NCI-H2081 treated with DMSO at 0.1 percent for 48 hours (cell line): ENCODE measurements around the gene QKI.

Experiments used
- DNase-seq: peaks from one replicate; lab custom pipeline; 2025; lab: John Stamatoyannopoulos, UW

Gene QKI

DNA sequence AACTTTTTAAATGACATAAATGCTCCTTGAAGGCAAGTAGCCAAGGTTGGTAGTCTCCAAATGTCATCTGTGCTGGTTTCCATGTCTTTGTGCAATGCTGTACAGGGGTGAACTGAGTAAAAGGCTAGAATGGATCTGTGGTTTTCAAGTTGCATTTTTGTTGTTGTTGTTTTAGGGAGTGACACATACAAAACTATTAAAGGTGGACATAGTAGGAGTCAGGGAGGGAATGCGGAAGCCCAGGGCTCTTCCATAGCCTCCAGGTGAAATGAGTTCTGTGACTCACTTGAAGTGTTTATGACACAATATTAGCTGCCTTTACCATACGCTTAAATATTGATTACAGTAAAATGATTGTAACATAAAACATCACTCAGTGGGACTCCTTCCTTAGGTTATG is 22.5 kb upstream of the QKI start:
- DNase-seq, result no peak

GRCh38 chr6:163392533-163392932 is 22.0 kb upstream of the QKI start:
- no peak for DNase-seq

DNA sequence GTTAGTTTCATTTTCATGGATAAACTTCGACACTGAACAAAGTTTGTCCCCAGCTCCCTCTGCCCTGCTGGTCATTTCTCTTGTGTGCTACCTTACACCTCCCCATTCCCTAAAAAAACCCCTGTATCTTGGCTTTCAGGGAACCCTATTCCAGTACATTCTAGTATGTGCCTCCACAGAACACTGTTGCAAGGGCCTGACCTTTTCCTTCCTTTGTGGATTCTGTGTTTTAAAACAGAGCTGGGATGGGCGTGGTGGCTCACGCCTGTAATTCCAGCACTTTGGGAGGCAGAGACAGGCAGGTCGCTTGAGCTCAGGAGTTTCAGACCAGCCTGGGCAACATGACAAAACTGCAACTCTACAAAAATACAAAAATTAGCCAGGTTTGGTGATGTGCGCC is 20.6 kb upstream of the QKI start:
- no peak for DNase-seq

- no peak for DNase-seq
These were observed 19.9 kb upstream of the QKI start for GRCh38 chr6:163394659-163395058.

DNA sequence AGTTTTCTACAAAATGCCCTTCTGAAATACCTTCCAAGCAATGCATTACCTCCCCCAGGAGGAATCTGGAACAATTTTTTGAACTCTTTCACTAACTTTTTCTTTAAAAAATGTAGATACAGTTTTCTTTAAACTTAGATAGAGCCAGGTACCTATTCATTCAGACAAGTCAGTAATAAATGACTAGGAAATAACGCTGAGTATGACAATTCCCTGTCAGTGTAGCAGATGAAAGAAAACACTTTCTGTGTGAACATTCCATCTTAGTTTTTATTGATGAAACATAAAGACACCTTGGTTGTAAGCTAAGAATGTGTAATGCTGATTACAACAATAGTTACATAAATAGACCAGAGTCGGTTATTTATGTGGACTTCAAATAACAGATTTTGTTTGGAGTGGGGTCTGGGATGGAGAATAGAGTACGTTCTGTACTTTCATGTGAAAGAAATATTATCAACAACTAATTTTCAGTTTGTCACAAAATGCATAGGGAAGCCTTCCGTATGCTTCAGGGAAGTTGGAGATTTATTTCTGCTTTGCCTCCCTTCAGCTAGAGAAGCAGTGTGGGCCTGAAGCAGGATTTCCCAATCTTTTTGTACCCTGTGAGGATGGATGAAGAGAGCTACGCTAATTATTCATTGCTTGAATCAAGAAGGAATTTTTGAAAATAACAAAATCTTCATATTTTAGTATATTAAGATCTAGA is 19.2 kb upstream of the QKI start:
- no peak for DNase-seq

- DNase-seq, result no peak
These were observed 18.7 kb upstream of the QKI start for GRCh38 chr6:163395831-163396185.

GRCh38 chr6:163397326-163397725 is 17.2 kb upstream of the QKI start:
- DNase-seq, result no peak

DNA sequence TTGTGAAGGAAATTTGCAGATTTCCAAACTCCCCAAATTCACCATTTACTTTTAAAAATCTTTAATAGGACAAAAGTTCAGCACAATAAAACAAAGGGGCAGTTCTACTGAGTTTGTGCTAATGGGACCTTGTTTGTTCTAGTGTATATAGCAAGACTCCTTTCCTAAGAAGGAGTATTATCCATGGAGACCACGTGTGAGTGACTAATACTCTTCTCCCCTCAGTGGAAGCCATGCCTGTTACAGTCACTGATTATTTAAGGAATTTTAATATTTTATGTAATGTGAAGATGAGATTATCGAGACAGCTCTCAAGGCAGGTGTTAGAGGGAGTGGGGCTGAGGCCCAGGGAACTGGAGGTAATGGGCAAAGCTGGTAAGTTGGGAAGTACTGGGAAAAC is 16.4 kb upstream of the QKI start:
- no peak for DNase-seq

DNA sequence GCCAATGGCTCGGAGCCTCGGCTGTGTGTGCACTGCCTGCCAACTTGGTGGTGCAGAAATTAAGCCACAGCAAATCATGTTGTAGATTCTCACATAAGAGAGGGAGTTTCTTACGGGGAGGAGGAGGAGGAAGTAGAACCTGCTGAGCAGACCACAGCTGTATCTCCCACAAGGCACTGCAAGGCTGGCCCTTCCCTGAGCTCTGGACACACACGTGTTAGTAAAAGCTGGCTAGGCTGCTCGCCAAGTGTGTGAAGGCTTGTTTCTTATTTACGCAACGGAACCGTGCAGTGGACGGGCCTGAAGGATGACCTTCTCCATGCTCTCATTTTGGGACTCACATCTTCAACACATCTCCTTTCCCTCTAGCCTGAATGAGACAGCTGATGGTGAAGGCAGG is 15.7 kb upstream of the QKI start:
- no peak for DNase-seq

DNA sequence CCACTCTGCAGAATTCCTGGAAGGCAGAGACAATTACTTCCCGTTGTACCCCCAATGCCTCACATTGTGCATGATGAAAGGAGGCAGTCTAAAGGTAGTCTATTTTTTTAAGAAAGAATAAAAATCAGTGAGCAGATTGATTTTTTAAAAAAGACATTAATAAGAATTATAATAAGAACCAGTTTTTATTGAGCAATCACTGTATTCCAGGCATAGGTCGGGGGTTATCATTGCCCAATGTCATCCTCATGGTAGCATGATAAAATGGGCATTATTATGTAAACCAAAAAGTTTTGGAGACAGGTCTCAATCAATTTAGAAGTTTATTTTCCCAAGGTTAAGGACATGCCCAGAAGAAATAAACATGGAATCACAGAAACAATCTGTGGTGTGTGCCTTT is 14.0 kb upstream of the QKI start:
- no peak for DNase-seq

DNA sequence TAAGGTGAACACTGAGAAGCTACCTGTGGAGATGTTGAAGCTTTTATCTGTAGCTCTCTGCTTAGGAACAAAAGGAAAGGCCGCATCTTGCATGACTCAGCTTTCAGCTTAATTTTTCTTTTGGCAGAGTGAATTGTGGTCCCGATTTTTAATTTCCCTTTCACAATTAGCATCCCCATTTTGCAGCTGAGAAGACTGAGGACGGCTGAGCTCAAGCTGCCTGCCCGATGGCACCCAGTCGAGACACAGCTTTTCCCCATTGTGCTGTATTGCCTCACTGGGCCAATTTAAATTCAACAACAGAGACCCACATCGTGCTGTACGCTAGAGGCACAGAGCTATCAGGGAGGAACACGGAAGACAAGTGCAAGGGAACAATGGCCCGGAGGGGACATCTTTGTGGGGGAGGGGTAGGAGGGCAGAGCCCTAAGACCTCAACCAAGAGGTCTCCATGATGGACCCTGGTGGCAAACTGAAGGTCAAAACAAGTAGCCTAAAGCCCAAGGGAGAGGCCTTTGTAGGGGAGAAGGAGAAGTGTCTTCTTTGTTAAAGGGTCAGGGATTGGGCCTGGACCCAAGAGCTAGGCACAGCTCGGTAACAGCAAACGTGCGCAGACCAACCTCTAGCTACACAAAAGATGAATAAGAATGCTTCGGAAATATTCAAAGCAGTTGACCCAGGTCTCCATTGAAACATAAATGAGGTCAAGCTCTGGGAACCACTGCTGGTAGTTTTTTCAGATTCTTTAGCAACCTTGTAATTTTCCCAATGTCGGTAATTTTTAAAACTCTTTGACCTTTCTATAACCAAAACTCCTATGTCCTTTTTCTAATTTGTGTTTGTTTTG is 13.3 kb upstream of the QKI start:
- DNase-seq, result no peak

DNA sequence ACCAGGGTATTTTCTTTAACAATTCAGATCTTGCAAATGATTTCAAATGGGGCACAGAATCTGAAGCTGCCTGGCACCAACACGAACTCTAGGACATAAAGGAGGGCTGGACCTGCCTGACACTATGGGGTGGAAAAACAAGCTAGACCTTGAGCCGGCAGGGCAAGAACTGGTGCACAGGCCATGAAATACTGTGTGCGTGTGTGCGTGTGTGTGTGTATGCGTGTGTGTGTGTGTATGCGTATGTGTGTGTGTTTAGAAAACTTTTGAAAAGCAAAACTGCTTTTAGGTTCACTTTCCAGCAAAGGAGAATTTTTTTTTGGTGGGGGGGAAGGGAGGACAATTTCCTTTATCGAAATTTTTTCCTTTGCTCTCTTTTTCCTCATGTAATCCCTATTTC is 11.9 kb upstream of the QKI start:
- DNase-seq, result no peak

- DNase-seq, result no peak
These were observed 9.7 kb upstream of the QKI start for GRCh38 chr6:163404825-163405265.

DNA sequence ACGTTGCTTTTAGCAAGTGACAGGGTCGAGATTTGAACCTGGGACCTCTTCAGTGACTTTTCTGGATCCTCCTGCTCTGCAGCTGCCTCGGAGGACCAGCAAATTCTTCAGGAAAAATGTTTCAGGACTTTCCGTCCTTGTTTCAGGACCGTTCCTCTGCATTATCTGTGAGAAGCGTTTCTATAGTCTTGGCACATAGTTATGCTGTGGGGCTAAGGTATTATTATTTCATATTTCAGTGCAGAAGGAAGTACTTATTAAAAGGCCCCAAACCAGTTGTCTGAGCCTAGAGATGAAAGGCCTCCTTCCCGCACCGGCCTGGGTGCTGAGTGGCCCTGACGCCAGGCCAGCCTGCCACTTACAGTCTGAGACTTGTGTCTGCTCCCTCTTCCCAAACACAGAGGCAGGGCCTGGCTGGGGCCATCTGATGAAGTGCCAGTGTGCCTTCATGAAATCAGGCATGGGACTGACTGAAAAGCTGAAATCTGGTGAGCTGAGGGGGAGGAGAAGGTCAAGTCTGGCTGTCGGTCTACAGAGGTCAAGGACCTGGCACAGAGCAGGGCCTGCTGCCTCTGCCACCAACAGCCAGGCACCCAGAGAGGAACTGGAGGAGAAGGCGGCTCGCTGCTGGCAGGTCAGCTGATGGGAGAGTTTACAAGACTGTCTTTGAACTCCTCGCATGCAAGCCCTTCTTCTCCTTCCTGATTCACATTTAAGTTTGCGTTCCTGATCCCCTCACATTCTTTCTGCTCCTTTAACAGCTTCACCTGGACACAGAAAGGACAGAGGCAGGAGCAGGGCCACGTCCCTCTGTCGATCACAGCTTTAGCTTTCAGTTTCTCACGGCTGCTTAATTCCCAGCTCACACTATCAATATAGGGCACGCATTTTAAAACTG is 8.9 kb upstream of the QKI start:
- no peak for DNase-seq

DNA sequence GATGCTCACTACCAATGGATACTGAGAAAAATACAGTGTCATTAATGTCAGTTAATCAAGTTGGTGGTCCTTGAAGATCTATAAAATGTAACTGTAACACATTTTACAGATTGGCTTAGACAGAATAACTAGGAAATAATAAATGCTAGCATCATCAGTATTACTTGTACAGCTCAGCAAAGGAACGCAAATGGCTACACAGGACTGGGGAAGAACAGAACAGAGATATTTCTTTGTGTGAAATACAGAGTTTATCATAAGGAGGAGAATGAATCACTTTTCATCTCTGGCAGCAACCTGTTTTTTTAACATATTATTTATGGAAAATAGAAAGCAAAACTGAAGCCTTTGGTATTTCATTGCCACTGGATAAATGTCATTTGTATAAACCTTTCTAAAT is 8.2 kb upstream of the QKI start:
- DNase-seq, result no peak

- no peak for DNase-seq
These were observed 7.7 kb upstream of the QKI start for GRCh38 chr6:163406830-163407229.

DNA sequence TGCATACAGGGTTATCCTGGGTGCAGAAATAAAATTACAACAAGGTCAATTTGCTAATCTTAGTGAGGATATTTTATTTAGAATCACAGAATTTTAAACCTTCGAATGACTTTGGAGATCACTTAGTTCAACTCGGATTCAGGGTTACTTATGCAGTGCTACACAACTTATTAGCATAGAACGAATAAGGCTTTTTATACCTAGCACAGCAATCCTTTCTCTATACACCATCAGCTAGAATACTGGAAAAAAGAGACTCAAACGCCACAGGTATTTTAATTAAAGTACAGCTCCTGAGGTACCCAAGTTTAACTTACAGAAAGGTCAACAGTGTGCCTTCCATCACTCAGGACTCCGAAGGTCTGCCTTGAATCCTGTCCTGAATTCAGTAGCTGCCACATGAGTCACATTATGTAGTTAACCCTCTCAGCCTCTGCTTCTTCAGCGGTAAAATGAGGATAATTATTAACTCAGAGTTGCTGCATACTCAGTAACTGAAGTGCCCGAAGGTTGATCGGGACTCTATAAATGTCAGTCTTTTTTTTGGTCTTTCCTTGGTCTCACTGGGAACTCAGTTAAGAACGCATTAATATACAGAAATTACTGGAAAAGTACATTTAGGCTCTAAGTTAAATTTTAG is 6.0 kb upstream of the QKI start:
- DNase-seq, result no peak

DNA sequence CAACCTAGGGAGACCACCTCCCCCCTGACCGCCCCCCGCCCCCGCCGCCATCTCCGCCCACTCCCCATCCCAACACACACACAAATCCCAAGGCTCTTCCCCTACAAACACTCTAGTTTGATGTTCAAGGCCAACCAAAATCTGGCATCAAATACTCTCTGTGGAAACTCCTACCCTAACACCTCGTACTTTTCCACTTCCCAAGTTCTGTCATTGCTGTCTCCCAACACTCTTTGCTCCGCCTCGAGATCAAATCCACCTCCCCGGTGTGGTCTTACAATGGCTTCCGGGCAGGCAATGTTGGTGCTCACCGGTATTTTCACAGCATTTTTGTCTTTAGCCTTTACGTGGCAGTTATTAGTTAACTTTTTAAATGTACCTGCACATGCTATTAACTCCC is 4.8 kb upstream of the QKI start:
- no peak for DNase-seq

DNA sequence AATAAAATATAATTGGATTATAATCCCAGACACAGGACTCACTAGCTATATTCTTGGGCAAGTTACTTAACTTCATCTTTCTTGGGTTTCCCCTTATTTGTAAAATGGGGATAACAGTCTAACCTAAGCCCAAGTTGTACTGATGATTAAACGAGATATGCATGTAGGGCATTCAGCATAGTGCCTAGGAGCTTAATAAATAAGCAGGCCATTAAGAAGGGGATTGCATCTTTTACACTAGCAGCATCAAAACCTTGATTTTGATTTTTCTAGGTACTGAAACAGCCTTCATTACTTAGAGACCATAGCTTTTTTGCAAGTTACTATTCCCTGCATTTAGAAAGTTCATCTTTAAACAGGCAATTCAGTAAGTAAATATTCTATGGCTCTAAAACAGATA is 2.2 kb upstream of the QKI start:
- no peak for DNase-seq

DNA sequence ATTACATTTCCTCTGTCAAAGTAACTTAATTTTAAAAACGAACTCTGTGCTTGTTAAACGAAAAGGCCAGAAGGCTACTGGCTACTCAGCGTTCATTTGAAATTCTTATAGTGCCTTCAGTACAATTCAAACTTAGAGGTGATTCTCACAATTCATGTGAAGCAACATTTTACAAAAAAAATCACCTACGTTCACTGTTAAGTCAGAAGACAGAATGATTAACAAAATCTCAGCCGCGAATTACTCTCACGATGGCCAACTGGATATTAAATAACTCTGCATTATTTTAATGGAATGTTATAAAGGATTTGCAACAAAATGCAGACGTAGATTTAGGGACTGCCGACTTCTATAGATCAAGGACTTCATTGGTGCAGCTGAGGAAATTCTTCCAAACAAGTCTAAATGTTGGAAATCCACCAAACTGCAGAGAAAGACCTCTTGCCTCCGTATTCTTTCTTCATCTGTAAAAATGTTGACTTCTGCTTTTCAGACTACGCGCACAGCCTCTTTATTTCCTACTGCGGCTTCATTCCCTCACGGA is 1.6 kb upstream of the QKI start:
- no peak for DNase-seq

DNA sequence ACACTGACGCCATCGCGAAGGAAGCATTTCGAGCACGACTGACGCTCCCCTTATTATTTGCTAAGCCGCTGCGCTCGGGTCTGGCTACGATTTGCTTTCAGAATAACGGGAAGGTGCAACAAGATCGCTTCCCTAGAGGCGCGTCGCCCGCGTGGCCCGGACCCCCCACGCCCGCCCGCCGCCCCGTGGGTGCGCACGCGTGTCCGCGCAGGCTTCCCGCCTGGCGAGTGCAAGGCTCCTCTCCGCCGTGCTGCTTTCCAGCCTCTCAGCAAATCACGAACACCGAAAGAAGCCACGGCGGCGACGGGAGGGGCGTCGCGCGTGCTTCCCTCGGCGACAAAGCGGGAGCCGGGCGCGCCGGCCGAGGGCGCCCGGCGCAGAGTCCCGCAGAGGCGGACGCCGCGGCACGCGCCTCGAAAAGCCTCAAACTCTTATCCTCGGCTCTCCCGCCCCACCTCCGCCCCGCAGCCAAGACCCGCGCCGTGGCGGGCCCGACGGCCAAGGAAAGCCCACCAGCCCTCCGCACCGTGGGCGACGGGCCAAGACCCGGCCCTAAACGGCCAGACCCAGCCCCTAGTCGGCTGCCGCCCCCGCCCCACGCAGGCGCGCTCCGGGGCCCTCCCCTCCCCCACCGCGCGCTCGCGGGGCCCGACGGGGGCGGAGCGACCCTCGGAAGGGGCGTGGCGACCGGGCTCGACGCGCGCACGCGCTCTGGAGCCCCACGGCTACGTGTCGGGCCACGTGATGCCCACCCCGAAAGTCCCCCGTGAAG is 987 bp upstream of the QKI start:
- DNase-seq, result no peak
